Ishikawa (cell line): Measurements from ENCODE around the gene ERICH4.

ENCODE experiments used
- CEBPB ChIP-seq: IDR thresholded peaks from 2 replicates; pipeline ENCODE4 v1.6.1; 2012
- CREB1 ChIP-seq: IDR thresholded peaks from 2 replicates; pipeline ENCODE4 v1.6.1; 2012; ENCODE audit warnings: low read depth
- EGR1 ChIP-seq: IDR thresholded peaks from 2 replicates; pipeline ENCODE4 v1.6.1; 2012
- EP300 ChIP-seq: IDR thresholded peaks from 2 replicates; pipeline ENCODE4 v1.6.1; 2012; ENCODE audit warnings: borderline replicate concordance
- FOXM1 ChIP-seq: IDR thresholded peaks from 2 replicates; pipeline ENCODE4 v1.6.1; 2012; ENCODE audit warnings: low read depth, borderline replicate concordance
- RAD21 ChIP-seq: IDR thresholded peaks from 2 replicates; pipeline ENCODE4 v1.6.1; 2012; ENCODE audit warnings: low read depth
- TAF1 ChIP-seq: IDR thresholded peaks from 2 replicates; pipeline ENCODE4 v1.6.1; 2012; ENCODE audit warnings: low read depth, mild to moderate bottlenecking
- USF1 ChIP-seq: IDR thresholded peaks from 2 replicates; pipeline ENCODE4 v1.6.1; 2012
- TF ChIP-seq, protein P1 (sequence below): IDR thresholded peaks from 2 replicates; pipeline ENCODE4 v1.6.1; 2012; ENCODE audit warnings: low read depth, mild to moderate bottlenecking

GRCh38 chr19:41422456-41422855 lies 20.5 kb upstream of the ERICH4 start:
- TF ChIP-seq CEBPB (no peak), TAF1 (no peak), USF1 (no peak), EP300 (no peak), RAD21 (no peak), CREB1 (no peak), EGR1 (no peak), FOXM1 (no peak)
- TF ChIP-seq, protein P1, sequence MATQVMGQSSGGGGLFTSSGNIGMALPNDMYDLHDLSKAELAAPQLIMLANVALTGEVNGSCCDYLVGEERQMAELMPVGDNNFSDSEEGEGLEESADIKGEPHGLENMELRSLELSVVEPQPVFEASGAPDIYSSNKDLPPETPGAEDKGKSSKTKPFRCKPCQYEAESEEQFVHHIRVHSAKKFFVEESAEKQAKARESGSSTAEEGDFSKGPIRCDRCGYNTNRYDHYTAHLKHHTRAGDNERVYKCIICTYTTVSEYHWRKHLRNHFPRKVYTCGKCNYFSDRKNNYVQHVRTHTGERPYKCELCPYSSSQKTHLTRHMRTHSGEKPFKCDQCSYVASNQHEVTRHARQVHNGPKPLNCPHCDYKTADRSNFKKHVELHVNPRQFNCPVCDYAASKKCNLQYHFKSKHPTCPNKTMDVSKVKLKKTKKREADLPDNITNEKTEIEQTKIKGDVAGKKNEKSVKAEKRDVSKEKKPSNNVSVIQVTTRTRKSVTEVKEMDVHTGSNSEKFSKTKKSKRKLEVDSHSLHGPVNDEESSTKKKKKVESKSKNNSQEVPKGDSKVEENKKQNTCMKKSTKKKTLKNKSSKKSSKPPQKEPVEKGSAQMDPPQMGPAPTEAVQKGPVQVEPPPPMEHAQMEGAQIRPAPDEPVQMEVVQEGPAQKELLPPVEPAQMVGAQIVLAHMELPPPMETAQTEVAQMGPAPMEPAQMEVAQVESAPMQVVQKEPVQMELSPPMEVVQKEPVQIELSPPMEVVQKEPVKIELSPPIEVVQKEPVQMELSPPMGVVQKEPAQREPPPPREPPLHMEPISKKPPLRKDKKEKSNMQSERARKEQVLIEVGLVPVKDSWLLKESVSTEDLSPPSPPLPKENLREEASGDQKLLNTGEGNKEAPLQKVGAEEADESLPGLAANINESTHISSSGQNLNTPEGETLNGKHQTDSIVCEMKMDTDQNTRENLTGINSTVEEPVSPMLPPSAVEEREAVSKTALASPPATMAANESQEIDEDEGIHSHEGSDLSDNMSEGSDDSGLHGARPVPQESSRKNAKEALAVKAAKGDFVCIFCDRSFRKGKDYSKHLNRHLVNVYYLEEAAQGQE, result no peak
